Mucosa of descending colon (tissue), 3 donors: ENCODE results near the gene SERINC5. TPM values are rescaled to one million over a fixed set of nuclear protein-coding genes. Genes with fewer than 3 reads are reported as not detected.
"Not testable (repeated sequence)": the region's sequence is repeated elsewhere in the genome, so short reads cannot be mapped to it uniquely, and the experiment has no call there.

ENCODE experiments used
- ATAC-seq: fragments of 200-7000 bp; cut with Tn5 transposase; one replicate; pipeline ENCODE4 v1.9.1; 2020; ENCODE audit warnings: mild to moderate bottlenecking, moderate library complexity
- DNase-seq, 3 donors: peaks; one replicate each; pipeline ENCODE4 v3.0.0-alpha.2; 2020
- H3K36me3 ChIP-seq: fragments of 200-600 bp; one replicate; pipeline ENCODE4 v1.8.0; 2021; ENCODE audit warnings: low read depth, mild to moderate bottlenecking
- H3K4me1 ChIP-seq: fragments of 200-600 bp; one replicate; pipeline ENCODE4 v1.8.0; 2021; ENCODE audit warnings: low read depth, mild to moderate bottlenecking
- H3K4me3 ChIP-seq: fragments of 200-600 bp; one replicate; pipeline ENCODE4 v1.8.0; 2021; ENCODE audit warnings: mild to moderate bottlenecking
- H3K9me3 ChIP-seq: fragments of 200-600 bp; one replicate; pipeline ENCODE4 v1.8.0; 2021; ENCODE audit warnings: mild to moderate bottlenecking
- CTCF ChIP-seq: fragments of 200-600 bp; IDR thresholded peaks from one replicate; pipeline ENCODE4 v1.8.0; 2022; ENCODE audit warnings: antibody characterized with exemption, mild to moderate bottlenecking
- intact Hi-C, 2 donors: fragments of 100-400 bp; cut with DNase I in 1 of 2; cut with micrococcal nuclease in 1 of 2; formaldehyde crosslinking; loops; one replicate each; pipeline versions ENCODE4 v1.11.0 to v1.11.1; 2022; cut with DNase I, micrococcal nuclease
- total RNA-seq, 3 donors: library from RNA; stranded (reverse); fragmentation: NEBNext Ultra II Directional in 2 of 3; extraction: Animal tissue kit (Norgen Biotek cat#: 25700) in 2 of 3; gene quantifications; one replicate each; pipeline versions ENCODE4 v1.2.1 to v1.2.4, GENCODE V29; 2021 to 2023
- donor health status: DM: no; HTN: no; CAD: no; lungs with moderate emphysema.
- donor health status: DM: no; HTN: no; CAD: no.
- donor health status: DM: no; HTN: yes; CAD: no.

The SERINC5 gene
- total RNA-seq, 3 donors from 2014 or later = 66.6 to 153 (median 126) TPM

- TF ChIP-seq CTCF = no peak
- intact Hi-C loops = loop anchor here in 1 of 2 donors (10.0 kb wide), 1 partner anchor 70 kb away; the partner anchor contains the start of gene SERINC5
- Histone ChIP-seq H3K4me1 (peaks cover 75% of the 10 kb centered on the region), H3K4me3 (no peak overlapping the region), H3K9me3 (no peaks in the 10 kb centered on the region), H3K36me3 (no peaks in the 10 kb centered on the region)
- DNase-seq (peak in 2 of 3 donors; percentile 57 to 74), ATAC-seq (peak; percentile 51)
These were observed 71.4 kb downstream of the SERINC5 start for GRCh38 chr5:80184235-80185023.

GRCh38 chr5:80183728-80184234, 72.1 kb downstream of the SERINC5 start:
- not testable (repeated sequence) for ATAC-seq, H3K9me3 ChIP-seq, DNase-seq, H3K36me3 ChIP-seq, H3K4me3 ChIP-seq
- intact Hi-C loops = loop anchor here in 1 of 2 donors (10.0 kb wide), 1 partner anchor 71 kb away; the partner anchor contains the start of gene SERINC5
- peaks cover 75% of the 10 kb centered on the region for H3K4me1 ChIP-seq

- peak in 1 of 3 donors; percentile 31 for DNase-seq
- Histone ChIP-seq H3K4me3 (no peak overlapping the region), H3K4me1 (peaks cover 72% of the 10 kb centered on the region), H3K36me3 (no peaks in the 10 kb centered on the region), H3K9me3 (no peaks in the 10 kb centered on the region)
- peak; percentile 7 for ATAC-seq
- intact Hi-C loops = loop anchor here in 1 of 2 donors (10.0 kb wide), 1 partner anchor 72 kb away; the partner anchor contains the start of gene SERINC5
- no peak for TF ChIP-seq CTCF
These were observed 72.9 kb downstream of the SERINC5 start for GRCh38 chr5:80182809-80183580.

- Histone ChIP-seq H3K36me3 (no peaks in the 10 kb centered on the region), H3K4me3 (no peak overlapping the region), H3K4me1 (peaks cover 59% of the 10 kb centered on the region), H3K9me3 (no peaks in the 10 kb centered on the region)
- DNase-seq = peak; percentile 84 to 92 (median 85)
- ATAC-seq = peak; percentile 88
- intact Hi-C loops = loop anchor here in 1 of 2 donors (10.0 kb wide), 1 partner anchor 73 kb away; the partner anchor contains the start of gene SERINC5
- TF ChIP-seq CTCF = no peak
These were observed 74.1 kb downstream of the SERINC5 start for GRCh38 chr5:80181618-80182211.

GRCh38 chr5:80177236-80177635, 78.6 kb downstream of the SERINC5 start:
- H3K4me3 ChIP-seq = no peak overlapping the region
- peaks cover 21% of the 10 kb centered on the region for H3K4me1 ChIP-seq
- no peaks in the 10 kb centered on the region for H3K36me3 ChIP-seq
- no peak for ATAC-seq
- no peak for TF ChIP-seq CTCF
- no peak for DNase-seq
- H3K9me3 ChIP-seq = no peaks in the 10 kb centered on the region
- intact Hi-C loops = no loop called here
